ENCODE results near the gene TSHZ2. TPM values are rescaled to one million over a fixed set of nuclear protein-coding genes. Genes with fewer than 3 reads are reported as not detected.

TSHZ2 gene
- total and polyA plus RNA-seq, 2 of the 4 experiments (the other 2 are of a cell fraction), result under 0.01 to 0.02 TPM

GRCh38 chr20:53364646-53365045, 392.5 kb downstream of the TSHZ2 start:
- Histone ChIP-seq H3K4me2 (ENCODE audit: low read depth, low read length) (no peak overlapping the region), H4K5ac (ENCODE audit: low read depth, low read length) (no peak overlapping the region), H2BK120ac (ENCODE audit: low read depth, low read length) (no peak overlapping the region), H4K91ac (ENCODE audit: insufficient read depth, low read depth, low read length) (no peak overlapping the region), H3K9ac (ENCODE audit: low read depth, low read length) (no peak overlapping the region), H2AK9ac (replicated peaks; ENCODE audit: low read depth, low read length, poor library complexity) (no peak overlapping the region), H3K4ac (ENCODE audit: low read depth, low read length) (no peak overlapping the region), H2BK15ac (ENCODE audit: low read depth, low read length) (no peak overlapping the region), H3K79me1 (ENCODE audit: low read depth in 1 of 2, low read length in 2 of 2) (no peaks in the 10 kb centered on the region), H3K9me3 (ENCODE audit: control insufficient read depth, insufficient read depth, low read length) (no peaks in the 10 kb centered on the region), H2AK5ac (ENCODE audit: low read depth, low read length) (no peak overlapping the region), H2AFZ (replicated peaks; ENCODE audit: low read length, poor library complexity) (no peak overlapping the region), H2BK20ac (ENCODE audit: low read depth, low read length) (no peak overlapping the region), H3K9me1 (ENCODE audit: insufficient read depth, low read length) (no peaks in the 10 kb centered on the region), H3K4me3 (ENCODE audit: insufficient read depth, low read depth, low read length) (no peak overlapping the region), H2BK5ac (ENCODE audit: low read depth, low read length, poor library complexity, severe bottlenecking) (no peak overlapping the region), H3K56ac (ENCODE audit: extremely low read depth, insufficient read depth, low read length) (no peak overlapping the region), H3K27ac (ENCODE audit: insufficient read depth, low read length) (no peak overlapping the region), H3K27me3 (ENCODE audit: control insufficient read depth, insufficient read depth, low read length) (no peaks in the 10 kb centered on the region; the same call in 1 of the 2 replicates), H4K20me1 (ENCODE audit: insufficient read depth, low read length) (no peaks in the 10 kb centered on the region), H3K4me1 (ENCODE audit: control insufficient read depth, insufficient read depth, low read length) (no peaks in the 10 kb centered on the region), H3K14ac (replicated peaks; ENCODE audit: low read depth, low read length) (no peak overlapping the region), H4K8ac (ENCODE audit: low read depth in 2 of 2, low read length in 2 of 2) (no peak overlapping the region), H3K18ac (ENCODE audit: low read depth, low read length) (no peak overlapping the region), H3K36me3 (ENCODE audit: control insufficient read depth, insufficient read depth, low read length) (no peaks in the 10 kb centered on the region), H3K23ac (ENCODE audit: low read depth, low read length) (no peak overlapping the region)
- BruUV-seq (replicated peaks), result no TSS peak
- TF ChIP-seq MAZ (IDR thresholded peaks at IDR 0.05; ENCODE audit: borderline replicate concordance, low read depth, low read length) (no peak), MXI1 (IDR thresholded peaks at IDR 0.05; ENCODE audit: borderline replicate concordance, low read depth, low read length) (no peak), POLR2A (IDR thresholded peaks at IDR 0.05; ENCODE audit: low read depth, low read length) (no peak), MAFK (IDR thresholded peaks at IDR 0.05; ENCODE audit: low read depth, low read length) (no peak), RFX5 (IDR thresholded peaks at IDR 0.05; ENCODE audit: low read depth, low read length) (no peak), CHD1 (IDR thresholded peaks at IDR 0.05; ENCODE audit: low read depth, low read length) (no peak), RCOR1 (IDR thresholded peaks at IDR 0.05; ENCODE audit: insufficient replicate concordance, low read length) (no peak), CEBPB (IDR thresholded peaks at IDR 0.05; ENCODE audit: low read depth, low read length) (no peak), NFE2L2 (IDR thresholded peaks at IDR 0.05; ENCODE audit: low read depth, low read length) (no peak), CTCF (conservative IDR thresholded peaks at IDR 0.05; ENCODE audit: low read depth, low read length) (no peak), BHLHE40 (IDR thresholded peaks at IDR 0.05; ENCODE audit: low read depth, low read length) (no peak), FOS (IDR thresholded peaks at IDR 0.05; ENCODE audit: low read depth, low read length) (no peak), SMC3 (IDR thresholded peaks at IDR 0.05; ENCODE audit: low read depth, low read length) (no peak), RAD21 (IDR thresholded peaks at IDR 0.05; ENCODE audit: low read length) (no peak)
- TF ChIP-seq, protein P1, sequence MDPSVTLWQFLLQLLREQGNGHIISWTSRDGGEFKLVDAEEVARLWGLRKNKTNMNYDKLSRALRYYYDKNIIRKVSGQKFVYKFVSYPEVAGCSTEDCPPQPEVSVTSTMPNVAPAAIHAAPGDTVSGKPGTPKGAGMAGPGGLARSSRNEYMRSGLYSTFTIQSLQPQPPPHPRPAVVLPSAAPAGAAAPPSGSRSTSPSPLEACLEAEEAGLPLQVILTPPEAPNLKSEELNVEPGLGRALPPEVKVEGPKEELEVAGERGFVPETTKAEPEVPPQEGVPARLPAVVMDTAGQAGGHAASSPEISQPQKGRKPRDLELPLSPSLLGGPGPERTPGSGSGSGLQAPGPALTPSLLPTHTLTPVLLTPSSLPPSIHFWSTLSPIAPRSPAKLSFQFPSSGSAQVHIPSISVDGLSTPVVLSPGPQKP (IDR thresholded peaks at IDR 0.05; ENCODE audit: borderline replicate concordance, low read depth, low read length), result no peak
- TF ChIP-seq, protein P2, sequence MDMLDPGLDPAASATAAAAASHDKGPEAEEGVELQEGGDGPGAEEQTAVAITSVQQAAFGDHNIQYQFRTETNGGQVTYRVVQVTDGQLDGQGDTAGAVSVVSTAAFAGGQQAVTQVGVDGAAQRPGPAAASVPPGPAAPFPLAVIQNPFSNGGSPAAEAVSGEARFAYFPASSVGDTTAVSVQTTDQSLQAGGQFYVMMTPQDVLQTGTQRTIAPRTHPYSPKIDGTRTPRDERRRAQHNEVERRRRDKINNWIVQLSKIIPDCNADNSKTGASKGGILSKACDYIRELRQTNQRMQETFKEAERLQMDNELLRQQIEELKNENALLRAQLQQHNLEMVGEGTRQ (IDR thresholded peaks at IDR 0.05; ENCODE audit: low read depth, low read length), result no peak
- POLR2A ChIA-PET (ENCODE audit: unreplicated experiment), result no interaction called here
- in situ Hi-C loops (cut with MboI; ENCODE audit: low sequenced_read_pairs) (no loop called here), dilution Hi-C loops (cut with HindIII; ENCODE audit: low sequenced_read_pairs, unreplicated experiment) (no loop called here), intact Hi-C loops (cut with micrococcal nuclease) (no loop called here)
- WGBS, 2 experiments (ENCODE audit: extremely low coverage in 2 of 2, insufficient read length in 1 of 2), result 78% methylated on average over 4 of the region's 5 CpGs; no CpG with 5 or more reads in 1 of the 2 experiments
- ATAC-seq (ENCODE audit: low read depth) (no peak), DNase-seq (no peak)
- CTCF ChIA-PET, result no interaction called here

Measured in IMR-90 (cell line).